ENCODE data around the gene CLEC2B.
"Not testable (repeated sequence)": the region's sequence is repeated elsewhere in the genome, so short reads cannot be mapped to it uniquely, and the experiment has no call there.

The CLEC2B gene

DNA sequence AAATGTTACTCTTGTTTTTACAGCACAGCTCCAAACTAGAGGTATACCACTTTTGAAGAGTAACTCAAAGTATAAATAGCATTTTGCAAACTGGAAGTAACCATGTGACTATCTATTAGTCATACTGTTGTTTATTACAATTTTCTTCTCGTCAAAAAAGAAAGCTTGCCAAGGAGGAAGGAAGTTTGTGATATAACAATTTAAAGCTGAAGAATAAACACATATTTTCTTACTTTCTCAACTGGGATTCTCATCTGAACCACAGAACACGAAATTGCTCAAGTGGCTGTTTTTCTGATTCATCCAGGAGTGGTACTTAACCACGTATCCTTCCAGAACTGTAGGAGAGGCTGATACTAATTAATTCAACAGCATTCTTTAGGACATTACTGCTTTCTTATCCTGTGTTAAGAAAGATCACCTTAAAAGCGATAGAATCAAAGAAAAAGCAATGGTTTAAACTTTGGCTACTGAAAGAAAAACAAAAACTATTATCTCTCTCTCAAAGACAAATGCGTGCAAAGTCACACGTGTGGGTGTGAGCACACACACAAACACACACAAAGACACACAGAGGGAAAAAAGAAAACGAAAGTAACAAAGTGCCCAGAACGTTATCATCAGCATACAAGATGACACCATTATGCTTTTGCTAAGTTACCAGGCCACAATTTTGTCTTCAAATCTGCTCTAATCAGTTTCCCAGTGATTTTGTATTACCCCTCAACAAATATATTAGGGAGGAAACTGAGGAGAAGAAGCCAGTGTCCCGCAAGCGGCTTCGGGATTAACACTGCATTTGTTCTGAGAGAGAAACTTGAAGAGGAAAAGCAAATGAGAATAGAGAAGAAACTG is at the start of gene CLEC2B:
Gene CLEC2B, minus strand, starts transcription at position 48 of the 855 bp plus-strand sequence.
- no peak for DNase-seq

DNA sequence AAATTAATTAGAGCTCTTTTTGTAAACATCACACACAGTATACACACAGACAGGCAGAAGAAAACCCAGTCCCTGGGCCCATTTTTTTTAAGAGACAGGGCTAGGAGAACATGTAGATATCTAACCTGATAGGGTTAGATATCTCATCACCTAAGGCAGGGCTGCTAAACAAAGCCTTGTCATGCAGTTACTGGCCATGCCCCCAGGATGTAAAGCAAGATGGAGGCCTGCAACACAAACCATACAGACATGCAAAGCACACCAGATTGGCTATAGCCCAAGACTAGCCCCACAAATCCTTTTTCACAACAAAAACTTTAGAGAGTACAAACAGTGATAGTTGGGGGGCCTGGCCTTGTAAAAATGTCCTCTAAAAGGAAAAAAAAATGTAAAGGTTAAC is 42.6 kb upstream of the CLEC2B start:
- no peak for DNase-seq

DNA sequence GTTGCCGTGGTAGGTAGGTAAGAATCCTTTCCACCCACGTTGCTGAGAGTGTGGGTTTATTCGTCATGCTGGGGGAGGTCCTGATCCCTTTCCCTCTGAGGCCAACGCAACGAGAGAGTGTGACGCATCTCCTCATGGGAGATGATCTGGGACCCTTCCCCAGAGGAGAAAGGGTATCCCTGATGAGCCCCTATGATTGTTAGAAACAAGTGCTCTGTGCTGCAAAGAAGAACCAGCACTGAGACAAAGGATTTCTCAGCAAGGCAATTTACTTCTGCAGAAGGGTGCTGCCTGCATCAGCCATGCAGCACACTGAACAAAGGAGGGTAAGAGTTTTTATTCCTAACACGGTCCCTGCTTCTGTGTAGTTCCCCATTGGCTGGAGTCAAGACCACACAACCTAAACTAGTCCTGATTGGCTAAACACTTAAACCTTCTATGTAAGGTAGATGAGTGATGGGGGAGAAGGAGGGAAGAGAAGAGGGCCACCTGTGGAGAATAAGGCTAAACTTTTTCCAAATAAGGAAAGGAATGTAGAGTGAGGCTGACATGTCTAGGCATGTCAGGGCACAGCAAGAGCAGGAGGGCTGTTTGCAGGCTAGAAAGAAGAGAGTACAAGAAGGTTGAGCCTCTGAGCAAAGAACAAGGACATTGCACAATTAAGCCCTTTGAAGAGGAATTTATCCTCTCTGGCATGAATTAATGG is 41.7 kb upstream of the CLEC2B start:
- DNase-seq: no peak

DNA sequence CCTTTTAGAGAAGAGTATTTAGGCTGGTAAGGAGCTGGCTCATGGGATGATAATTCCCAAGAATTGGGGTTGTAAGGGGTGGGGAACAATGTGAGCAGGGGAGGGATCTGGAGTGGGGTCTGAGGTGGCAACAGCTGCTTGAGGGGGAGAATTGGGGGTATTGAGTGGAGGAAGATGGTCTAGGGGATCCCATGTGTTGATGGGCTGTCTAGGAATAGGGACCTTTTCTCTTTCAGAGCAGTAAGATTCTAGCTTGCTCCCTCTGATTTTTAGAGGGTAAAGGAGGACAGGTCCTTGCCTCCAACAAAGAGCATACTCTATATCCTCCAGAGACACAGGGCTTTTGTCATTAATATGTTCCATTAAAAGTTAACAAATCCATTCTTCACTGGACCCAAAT is 40.6 kb upstream of the CLEC2B start:
- no peak for DNase-seq

DNA sequence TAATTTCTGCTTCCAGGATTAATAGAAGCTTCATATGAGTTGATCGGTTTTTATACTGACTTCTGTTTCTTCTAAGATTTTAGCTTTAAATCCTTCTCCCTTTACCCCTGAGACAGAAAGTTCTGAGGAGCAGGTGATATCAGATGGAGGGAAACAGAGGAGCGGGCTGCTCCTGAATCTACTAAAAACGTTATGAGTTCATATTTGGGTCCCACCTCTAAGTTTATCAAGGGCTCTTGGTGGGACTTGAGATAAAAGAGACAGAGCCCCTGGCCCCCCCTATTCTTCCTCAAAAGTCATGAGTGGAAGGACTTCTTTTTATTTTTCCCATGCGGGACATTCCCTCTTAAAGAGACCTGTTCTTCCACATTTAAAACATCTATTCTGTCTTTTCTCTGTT is 39.2 kb upstream of the CLEC2B start:
- DNase-seq: no peak

DNA sequence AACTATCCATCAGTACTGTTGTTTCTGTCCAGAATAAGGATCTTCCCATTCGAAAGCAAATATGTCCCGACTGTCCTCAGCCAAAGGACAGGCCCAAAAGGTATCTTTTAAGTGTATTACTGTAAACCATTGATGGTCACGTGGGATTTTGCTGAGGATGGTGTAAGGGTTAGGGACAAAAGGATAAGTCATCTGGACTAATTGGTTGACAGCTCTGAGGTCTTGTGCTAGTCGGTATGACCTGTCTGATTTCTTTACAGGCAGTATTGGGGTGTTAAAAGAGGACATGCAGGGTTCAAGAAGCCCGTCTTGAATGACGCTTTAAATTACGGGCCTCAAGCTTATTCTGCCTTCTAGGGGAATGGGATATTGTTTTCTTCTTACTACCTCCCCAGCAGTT is 38.6 kb upstream of the CLEC2B start:
- no peak for DNase-seq

DNA sequence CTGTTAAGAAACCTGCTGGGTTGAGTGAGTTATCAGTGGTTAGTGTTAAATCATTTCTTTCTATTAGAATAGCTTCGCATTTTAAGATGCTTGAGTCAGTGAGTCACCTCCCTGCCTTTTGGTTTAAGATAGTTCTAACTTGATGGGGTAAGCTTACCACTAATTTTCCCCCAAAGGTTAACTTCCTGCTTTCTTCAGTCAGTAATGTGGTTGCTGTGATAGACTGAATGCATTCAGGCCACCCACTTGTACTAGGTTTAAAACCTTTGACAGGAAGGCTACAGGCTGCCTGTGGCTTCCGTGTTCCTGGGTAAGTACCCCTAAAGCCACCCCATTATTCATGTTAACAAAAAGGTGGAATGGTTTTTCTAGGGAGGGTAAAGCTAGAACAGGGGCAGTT is 37.7 kb upstream of the CLEC2B start:
- DNase-seq: no peak

DNA sequence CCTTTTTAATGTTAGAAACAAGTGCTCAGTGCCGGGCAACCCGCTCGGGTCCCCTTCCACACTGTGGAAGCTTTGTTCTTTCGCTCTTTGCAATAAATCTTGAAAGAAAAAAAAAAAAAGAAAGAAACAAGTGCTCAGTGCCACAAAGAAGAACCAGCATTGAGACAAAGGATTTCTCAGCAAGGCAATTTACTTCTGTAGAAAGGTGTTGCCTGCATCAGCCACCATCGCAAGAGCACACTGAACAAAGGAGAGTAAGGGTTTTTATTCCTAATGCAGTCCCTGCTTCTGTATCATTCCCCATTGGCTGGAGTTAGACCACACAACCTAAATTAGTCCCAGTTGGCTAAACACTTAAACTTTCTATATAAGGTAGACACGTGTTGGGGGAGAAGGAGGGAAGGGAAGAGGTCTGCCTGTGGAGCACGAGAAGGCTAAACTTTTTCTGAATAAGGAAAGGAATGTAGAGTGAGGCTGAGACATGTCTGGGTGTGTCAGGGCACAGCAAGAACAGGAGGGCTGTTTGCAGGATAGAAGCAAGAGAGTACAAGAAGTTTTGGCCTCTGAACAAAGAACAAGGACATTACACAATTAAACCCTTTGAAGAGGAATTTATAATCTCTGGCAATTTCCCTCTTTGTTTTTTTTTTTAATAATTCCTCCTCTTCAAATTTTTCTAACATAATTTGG is 33.5 kb upstream of the CLEC2B start:
- no peak for DNase-seq

DNA sequence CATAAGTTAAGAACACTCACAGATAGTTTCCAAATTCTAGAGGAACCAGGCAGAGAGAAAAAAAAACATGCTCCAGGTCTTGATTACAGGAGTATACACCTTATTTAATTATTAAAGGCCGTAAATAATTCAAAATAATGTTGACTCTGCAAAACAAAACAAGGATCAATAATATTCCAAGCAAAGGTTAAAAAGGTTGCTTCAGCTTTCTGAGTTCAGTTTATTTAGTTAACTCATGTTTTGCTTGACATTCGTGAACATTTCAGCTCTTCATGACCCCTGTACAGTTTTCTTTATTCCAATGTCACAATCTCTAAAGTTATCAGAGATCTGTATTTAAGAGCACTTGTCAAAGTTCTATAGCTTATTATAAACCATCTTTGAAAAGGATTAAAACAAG is 31.8 kb upstream of the CLEC2B start:
- no peak for DNase-seq

DNA sequence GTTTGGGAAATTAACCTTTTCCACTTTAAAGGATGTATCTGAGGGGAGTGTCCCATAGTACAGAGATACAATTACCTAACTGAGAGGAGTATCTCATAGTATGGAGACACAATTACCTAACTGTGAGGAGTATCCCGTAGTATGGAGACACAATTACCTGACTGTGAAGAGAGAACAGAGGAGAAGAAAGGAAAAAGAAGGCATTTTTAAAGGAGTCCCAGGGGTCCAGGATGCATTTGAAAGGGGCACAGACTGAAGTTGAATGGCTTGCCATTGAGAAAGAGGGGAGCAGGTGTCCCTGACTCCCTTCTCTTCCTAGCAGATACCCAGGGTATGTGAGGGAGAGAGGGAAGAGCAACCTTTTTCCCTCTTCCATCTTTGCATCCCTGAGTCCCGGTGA is 30.1 kb upstream of the CLEC2B start:
- DNase-seq: no peak

DNA sequence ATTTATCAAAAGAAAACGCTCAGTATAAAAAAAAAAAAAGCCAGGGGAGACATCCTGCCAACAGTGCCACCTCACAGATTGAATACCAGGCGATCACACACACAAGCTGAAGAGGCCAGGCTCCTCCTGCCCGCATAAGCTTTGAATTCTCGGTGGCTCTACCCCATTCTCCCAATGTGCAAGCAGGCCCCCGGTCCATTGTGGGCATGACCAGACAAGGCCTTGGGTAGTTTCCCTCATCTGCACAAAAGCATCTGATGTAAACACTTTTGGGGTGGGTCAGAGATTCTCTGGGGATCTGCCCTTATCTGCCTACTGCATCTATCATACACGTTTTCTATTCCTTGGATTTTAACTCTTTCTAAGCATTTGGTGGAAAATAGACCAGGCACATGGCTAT is 28.4 kb upstream of the CLEC2B start:
- no peak for DNase-seq

DNA sequence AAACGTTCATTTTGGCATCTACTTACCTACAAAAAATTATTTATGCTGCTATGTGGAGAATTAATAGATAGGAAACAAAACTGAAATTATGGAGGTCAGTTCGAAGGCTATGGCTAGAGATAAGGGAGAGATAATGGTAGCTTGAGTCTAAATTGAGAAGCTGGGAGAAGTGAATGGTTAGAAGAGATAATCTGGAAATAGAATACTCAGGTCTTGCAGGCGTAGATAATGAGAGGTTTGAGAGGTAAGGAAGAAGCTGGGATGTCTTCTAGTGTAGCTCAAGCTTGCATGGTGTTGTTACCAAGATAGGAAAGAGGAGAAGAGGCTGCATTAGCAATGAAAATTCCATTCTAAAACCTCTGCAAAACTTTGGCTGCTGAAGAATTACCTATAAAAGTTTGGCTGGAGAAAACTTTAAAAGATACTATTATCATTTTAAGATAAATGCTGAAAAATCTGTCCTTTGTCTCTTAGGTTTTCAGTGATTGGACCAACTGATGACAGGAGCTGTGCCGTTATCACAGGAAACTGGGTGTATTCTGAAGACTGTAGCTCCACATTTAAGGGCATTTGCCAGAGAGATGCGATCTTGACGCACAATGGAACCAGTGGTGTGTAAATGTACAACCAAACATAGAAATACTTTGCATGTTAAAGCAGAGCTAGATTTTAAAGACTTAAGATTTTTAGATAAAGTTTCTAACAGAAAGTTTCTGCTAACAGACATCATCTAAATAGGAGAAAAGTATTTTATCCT is 26.2 kb upstream of the CLEC2B start:
- DNase-seq: no peak

DNA sequence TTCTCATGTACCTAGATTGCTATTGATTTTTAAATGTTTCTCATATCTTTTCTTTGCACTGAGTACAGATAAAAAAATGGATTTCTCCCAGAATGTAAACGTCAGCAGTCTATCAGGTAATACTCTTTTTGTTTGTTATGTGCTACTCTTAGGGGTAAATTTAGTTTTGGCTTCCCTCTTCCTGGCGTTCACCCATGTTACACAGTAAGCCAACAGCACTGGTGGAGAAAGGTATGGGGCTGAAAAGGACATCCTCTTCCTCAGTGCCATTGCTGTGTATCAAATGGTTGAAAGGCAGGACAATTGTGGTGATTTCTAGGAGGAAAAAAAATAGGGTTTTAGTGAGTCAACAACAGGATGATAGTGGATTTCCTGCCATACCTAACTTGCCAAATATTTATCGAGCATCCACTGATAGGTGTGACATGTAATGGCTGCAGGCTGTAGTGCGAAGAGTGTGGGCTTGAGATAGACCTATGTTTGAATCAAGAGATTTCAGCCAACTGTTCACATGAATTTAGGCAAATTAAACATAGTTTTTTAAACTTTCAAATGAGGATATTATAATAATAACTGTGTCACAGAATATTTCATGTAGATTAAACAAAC is 19.6 kb upstream of the CLEC2B start:
- DNase-seq: no peak

DNA sequence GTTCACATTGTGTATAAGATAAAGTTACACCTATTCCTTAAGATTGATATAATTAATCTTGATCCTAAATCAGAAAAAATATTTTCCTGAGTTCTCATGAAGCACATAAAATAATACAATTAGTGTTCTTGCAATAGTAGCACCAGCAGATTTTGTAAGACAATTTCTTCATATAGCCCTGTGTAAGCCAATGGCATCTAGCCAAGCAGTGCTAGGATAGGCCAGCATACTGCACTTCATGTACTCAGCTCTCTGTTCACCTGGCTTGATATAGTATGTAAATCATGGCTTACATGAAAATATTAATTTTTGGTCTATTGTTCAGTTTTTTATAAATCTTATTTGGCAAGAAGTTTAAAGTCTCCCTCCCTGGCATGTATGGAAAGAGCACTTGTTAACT is 14.0 kb upstream of the CLEC2B start:
- no peak for DNase-seq

DNA sequence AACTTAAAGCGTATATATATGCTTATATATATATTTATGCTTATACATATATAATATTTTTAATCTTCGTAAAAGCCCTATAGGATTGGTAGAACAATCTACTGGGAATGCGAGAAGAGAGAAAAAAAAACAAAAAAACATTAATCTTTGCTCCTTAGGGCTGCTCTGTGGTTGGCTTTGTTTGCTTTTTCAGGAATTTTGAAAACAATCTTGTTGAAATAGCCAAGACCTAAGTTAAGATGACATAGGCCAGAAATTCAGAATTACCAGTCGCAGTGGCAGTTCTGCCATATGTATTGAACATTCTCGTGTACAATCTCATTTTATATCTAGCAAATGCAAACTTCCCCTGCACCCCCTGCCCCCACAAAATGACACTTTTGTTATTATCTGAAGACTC is 12.8 kb upstream of the CLEC2B start:
- DNase-seq: no peak

DNA sequence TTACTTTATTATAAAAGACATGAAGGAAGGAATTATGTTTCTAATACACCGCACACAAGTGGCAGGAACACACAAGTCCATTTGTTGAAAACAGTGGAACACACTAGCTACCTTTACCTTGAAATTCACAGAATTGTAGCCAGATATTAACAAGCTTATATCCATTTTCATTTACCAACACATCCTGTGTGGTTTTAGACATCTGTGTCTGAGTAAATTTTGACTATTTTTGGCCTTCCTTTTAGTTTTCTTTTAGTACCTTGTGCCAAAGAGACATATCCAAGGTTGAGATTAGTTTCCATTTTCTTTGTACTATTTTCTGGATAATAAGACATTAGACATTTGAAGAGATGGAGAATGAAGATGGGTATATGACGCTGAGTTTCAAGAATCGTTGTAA is 12.1 kb upstream of the CLEC2B start, which contains the start of gene KLRF2:
Gene KLRF2, plus strand, starts transcription at position 244 of the 400 bp plus-strand sequence. Its CDS starts 107 bp downstream, at position 351.
- DNase-seq: no peak

DNA sequence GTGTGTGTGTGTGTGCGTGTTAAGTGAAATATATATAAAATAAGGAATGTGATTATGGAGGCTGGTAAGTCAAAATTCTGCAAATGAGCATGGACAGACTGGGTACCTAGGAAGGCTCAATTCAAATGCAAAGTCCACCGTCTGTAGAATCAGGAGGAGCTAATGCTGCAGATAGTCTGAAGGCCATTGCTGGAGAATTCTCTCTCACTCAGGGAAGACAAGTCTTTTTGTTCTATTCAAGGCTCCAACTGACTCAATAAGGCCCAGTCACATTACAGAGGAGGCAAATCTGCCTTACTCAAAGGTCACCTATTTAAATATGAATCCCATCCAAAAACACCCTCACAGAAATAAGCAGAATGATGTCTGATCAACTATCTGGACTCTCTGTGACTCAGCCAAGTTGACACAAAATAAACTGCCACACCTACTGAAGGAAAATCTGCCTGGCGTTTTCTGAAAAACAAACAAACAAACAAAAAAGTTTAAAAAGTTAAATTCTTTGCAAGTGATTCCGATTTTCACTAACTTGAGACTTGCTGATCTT is 11.5 kb upstream of the CLEC2B start:
- DNase-seq: no peak

DNA sequence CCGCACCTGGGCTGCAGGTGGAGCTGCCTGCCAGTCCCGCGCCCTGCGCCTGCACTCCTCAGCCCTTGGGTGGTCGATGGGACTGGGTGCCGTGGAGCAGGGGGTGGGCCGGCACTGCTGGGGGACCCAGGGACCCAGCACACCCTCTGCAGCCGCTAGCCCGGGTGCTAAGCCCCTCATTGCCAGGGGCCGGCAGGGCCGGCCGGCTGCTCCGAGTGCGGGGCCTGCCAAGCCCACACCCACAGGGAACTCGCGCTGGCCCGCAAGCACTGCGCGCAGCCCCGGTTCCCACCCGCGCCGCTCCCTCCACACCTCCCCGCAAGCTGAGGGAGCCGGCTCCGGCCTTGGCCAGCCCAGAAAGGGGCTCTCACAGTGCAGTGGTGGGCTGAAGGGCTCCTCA is 7.0 kb upstream of the CLEC2B start:
- DNase-seq: not testable (repeated sequence)

DNA sequence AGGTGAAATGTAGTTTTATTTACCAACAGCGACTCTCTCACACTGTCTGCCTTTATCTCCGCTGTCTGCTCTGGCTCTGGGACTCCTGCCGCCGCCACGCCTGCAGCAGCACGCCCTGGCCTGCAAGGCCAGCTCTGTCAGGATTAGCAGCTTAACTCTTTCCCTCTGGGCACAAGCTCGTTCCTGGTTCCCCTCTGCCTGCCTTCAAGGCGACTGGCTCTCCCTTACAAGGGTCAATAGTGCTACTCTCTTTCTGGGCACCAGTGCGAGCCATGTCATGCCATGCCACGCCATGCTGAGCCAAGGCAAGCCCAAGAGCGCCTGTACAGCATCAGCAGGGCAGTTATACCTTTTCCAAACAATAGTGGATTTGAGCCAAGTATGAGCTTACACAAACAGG is 3.6 kb upstream of the CLEC2B start:
- no peak for DNase-seq

DNA sequence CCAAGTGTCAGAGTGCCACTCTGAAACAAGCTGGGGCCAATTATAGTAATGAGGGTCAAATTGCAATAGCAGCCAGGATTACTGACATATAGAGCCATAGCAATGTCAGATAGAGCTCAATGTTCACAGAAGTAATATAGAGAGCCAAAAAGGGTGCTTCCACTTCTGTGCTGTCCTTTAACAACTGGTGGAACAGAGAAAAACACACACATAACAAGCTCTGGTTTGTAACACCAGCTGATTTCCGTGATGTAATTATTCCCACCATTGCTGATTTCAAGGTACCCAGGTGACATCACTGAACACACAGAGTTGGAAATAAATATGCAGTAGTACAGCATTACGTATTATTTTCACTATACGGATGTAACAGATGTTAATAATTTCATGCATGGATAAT is 3.0 kb upstream of the CLEC2B start:
- no peak for DNase-seq

DNA sequence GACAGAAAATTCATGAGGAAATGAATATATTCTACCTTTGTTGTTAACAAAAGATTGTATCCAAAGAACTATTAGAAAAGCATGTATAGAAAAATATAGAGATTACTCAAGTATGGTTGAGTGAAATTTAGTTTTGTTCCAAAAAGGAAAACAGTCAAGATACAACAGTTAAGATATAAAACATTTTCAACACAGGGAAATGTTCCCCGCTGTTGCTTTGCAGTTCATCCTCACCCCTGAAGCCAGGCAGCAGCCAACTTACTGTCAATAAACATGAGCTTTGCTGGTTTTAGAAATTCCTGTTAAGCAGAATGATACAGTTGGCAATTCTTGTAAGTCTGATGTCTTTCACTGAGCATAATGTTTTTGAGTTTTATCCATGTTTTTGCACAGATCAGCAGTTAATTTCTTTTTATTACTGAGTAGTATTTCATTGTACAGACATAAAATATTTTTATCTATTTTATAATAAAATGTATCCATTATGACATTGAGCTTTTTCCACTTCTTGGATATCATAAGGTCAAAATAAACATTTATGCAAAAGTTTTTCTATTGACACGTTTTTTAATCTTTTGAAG is 1.2 kb upstream of the CLEC2B start:
- no peak for DNase-seq

DNA sequence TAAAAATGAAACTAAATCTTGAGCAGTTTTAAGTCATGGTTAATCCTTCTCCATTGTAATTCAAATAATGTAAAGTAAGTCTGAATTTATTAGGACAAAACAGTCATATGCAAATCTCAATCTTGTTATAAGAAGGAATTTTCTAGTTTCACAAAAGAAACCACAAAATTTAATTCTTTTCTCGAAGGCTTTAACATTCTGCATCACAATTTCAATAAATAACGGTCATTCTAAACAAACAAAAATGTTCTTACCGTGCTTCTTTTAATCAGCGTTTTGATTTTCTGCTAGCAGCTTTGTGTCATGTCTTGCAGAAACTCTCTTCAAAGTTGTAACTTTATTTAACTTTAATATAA is 225 bp downstream of the CLEC2B start:
- DNase-seq: no peak
